PFSK-1 (cell line): ENCODE data around the gene RALGPS1.

Experiments used
- POLR2AphosphoS5 ChIP-seq: IDR thresholded peaks from 2 replicates; pipeline ENCODE4 v1.6.1; 2012; ENCODE audit warnings: low read depth, mild to moderate bottlenecking, control low read depth, low read length, moderate library complexity
- SIN3A ChIP-seq: IDR thresholded peaks from 2 replicates; pipeline ENCODE4 v1.6.1; 2012; ENCODE audit warnings: mild to moderate bottlenecking, low read length, moderate library complexity, borderline replicate concordance; ENCODE audit not compliant: insufficient read depth
- TAF1 ChIP-seq: IDR thresholded peaks from 2 replicates; pipeline ENCODE4 v1.6.1; 2012; ENCODE audit warnings: low read length, control low read depth, borderline replicate concordance; ENCODE audit not compliant: insufficient read depth
- TF ChIP-seq, protein P1 (sequence below), 2 experiments: IDR thresholded peaks; 2 replicates each; pipeline versions ENCODE4 v1.6.1 to v1.8.0; 2011 to 2012; ENCODE audit warnings: low read depth in 2 of 2, low read length in 2 of 2, control low read depth in 1 of 2, inconsistent platforms in 1 of 2, mild to moderate bottlenecking in 1 of 2, moderate library complexity in 1 of 2; ENCODE audit not compliant: insufficient read depth in 1 of 2

DNA sequence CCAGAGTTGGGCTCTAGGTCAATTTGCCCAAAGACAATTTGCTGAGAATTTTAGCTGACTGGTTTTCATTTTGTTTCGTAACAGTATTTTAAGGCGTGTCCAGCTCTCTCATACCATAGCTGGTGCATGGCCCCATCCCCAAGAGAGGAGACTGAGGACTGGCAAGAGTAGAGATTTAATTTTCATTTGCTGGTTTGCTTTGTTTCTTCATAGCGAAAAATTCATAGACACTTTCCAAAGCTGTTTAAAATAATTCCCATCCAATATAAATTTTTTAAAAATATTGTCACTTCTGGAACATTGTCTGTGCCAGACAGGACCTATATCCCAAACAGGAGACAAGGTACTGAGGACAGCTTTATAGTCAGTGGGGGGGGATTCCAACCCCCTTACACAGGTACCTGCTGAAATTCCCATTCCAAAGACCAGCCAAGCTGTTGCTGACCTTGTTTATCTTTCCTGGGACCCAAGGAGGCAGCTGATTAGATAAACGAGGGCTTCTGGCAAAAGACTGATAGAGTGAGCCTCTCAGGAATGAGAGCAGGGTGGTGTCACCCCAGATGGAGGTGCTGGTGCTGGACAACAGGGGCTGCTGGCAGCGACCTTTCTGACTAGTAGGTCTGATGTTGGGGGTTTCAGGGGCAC, 214.6 kb downstream of the RALGPS1 start:
- TF ChIP-seq, protein P1, sequence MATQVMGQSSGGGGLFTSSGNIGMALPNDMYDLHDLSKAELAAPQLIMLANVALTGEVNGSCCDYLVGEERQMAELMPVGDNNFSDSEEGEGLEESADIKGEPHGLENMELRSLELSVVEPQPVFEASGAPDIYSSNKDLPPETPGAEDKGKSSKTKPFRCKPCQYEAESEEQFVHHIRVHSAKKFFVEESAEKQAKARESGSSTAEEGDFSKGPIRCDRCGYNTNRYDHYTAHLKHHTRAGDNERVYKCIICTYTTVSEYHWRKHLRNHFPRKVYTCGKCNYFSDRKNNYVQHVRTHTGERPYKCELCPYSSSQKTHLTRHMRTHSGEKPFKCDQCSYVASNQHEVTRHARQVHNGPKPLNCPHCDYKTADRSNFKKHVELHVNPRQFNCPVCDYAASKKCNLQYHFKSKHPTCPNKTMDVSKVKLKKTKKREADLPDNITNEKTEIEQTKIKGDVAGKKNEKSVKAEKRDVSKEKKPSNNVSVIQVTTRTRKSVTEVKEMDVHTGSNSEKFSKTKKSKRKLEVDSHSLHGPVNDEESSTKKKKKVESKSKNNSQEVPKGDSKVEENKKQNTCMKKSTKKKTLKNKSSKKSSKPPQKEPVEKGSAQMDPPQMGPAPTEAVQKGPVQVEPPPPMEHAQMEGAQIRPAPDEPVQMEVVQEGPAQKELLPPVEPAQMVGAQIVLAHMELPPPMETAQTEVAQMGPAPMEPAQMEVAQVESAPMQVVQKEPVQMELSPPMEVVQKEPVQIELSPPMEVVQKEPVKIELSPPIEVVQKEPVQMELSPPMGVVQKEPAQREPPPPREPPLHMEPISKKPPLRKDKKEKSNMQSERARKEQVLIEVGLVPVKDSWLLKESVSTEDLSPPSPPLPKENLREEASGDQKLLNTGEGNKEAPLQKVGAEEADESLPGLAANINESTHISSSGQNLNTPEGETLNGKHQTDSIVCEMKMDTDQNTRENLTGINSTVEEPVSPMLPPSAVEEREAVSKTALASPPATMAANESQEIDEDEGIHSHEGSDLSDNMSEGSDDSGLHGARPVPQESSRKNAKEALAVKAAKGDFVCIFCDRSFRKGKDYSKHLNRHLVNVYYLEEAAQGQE (IDR thresholded peaks at IDR 0.05; ENCODE audit: insufficient read depth in 1 of 2, low read depth in 2 of 2, low read length in 2 of 2) = no peak
- TF ChIP-seq SIN3A (no peak), POLR2AphosphoS5 (no peak), TAF1 (no peak)
